ENCODE results near the gene FGF12. TPM values are rescaled to one million over a fixed set of nuclear protein-coding genes. Genes with fewer than 3 reads are reported as not detected.

FGF12 gene
- total and polyA plus RNA-seq, 2 experiments from 2014 or later = not detected

DNA sequence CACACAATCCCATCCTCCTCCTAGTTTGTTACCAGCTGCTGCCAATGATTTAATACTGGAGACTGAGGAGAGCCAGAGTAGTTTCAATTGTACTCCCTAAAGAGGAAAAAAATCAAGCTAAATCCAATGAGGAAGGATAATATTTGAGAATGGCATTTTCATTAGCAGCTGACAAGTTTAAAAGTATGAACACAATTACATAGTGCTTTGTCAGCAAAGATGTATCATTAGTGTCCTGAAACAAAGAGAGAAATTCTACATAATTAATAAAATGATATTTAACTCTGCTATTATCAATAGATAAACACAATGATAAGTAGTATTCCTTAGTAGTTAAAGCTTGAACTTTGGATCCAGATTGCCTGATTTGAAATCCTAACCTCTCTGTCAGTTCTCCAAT, 163.9 kb downstream of the FGF12 start:
- Histone ChIP-seq H3K36me3 (ENCODE audit: low read depth) (no peaks in the 10 kb centered on the region), H3K27me3 (replicated peaks; ENCODE audit: insufficient read depth) (no peaks in the 10 kb centered on the region), H3F3A (ENCODE audit: insufficient read depth) (no peaks in the 10 kb centered on the region), H3K9me2 (ENCODE audit: insufficient read depth) (no peaks in the 10 kb centered on the region), H3K4me3 (no peak overlapping the region), H3K4me2 (ENCODE audit: unreplicated experiment) (no peak overlapping the region), H3K79me2 (ENCODE audit: insufficient read depth) (no peaks in the 10 kb centered on the region), H3K27ac (no peak overlapping the region), H3K9ac (no peak overlapping the region), H3K9me3 (ENCODE audit: low read depth) (no peaks in the 10 kb centered on the region), H4K20me1 (ENCODE audit: insufficient read depth) (no peaks in the 10 kb centered on the region), H3K4me1 (ENCODE audit: insufficient read depth) (no peaks in the 10 kb centered on the region), H2AFZ (no peak overlapping the region)
- DNase-seq = no peak
- in situ Hi-C loops (cut with MboI) = loop anchor here (10.0 to 25.0 kb wide), 3 partner anchors 241 to 1001 kb away; no protein-coding TSS in a partner anchor
- no peak for TF ChIP-seq EZH2phosphoT487 (IDR thresholded peaks at IDR 0.05; ENCODE audit: insufficient read depth, low read depth)
- no peak for TF ChIP-seq EZH2 (IDR thresholded peaks at IDR 0.05; ENCODE audit: insufficient read depth, poor library complexity, severe bottlenecking)

DNA sequence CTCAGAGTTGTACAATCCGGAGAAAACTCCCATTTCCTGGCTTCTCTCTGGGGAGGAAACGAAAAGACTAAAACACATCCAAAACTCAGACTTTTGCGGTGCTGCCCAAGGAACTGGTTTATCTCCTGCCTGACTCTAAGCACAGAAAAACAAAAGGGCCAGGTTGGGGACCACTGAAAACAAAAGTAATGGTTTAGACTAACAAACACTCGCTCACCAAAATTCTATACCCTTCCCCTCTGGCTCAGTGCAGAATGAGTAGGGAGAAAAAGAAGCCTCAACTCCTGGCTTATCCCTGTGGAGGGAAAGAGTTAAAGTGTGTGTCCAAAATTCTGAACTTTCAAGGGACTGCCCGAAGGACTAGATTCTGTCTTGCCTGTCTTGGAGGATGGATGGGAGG, 173.6 kb downstream of the FGF12 start:
- Histone ChIP-seq H3K9ac (no peak overlapping the region), H3K36me3 (ENCODE audit: low read depth) (no peaks in the 10 kb centered on the region), H3K27me3 (replicated peaks; ENCODE audit: insufficient read depth) (no peaks in the 10 kb centered on the region), H3K79me2 (ENCODE audit: insufficient read depth) (no peaks in the 10 kb centered on the region), H3K4me3 (no peak overlapping the region), H3K4me1 (ENCODE audit: insufficient read depth) (no peaks in the 10 kb centered on the region), H2AFZ (no peak overlapping the region), H3K27ac (no peak overlapping the region), H3K4me2 (ENCODE audit: unreplicated experiment) (no peak overlapping the region), H3K9me2 (ENCODE audit: insufficient read depth) (no peaks in the 10 kb centered on the region), H3K9me3 (ENCODE audit: low read depth) (no peaks in the 10 kb centered on the region), H4K20me1 (ENCODE audit: insufficient read depth) (no peaks in the 10 kb centered on the region), H3F3A (ENCODE audit: insufficient read depth) (no peaks in the 10 kb centered on the region)
- 23 to 28% methylated on average over 5 of the region's 5 CpGs for WGBS, 2 experiments (ENCODE audit: low coverage in 1 of 2, low lambda C conversion rate in 2 of 2, missing lambda C conversion rate in 2 of 2)
- in situ Hi-C loops (cut with MboI) = loop anchor here (25.0 kb wide), 1 partner anchor 509 kb away; no protein-coding TSS in a partner anchor
- DNase-seq = no peak
- TF ChIP-seq EZH2phosphoT487 (IDR thresholded peaks at IDR 0.05; ENCODE audit: insufficient read depth, low read depth) = no peak

DNA sequence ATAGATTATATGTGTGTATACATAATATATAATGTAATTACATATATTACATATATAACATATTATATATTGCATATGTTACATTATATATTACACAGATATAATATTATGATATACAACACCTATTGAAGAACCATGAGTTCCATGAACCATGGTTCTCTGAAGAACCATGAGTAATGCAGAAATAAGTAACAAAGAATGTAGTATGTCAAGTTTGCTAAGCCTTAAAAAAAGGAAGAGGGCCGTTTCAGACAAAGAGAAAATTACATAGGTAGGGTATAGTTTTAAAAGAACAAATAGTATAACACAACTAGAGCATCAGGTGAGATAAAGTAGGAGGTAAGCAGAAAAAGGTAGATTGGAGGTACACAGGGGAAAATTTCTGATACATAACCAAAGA, 177.0 kb downstream of the FGF12 start:
- 0% methylated on average over 1 of the region's 1 CpG for WGBS, 2 experiments (ENCODE audit: low coverage in 1 of 2, low lambda C conversion rate in 2 of 2, missing lambda C conversion rate in 2 of 2)
- no peak overlapping the region for H3K9ac ChIP-seq
- H3K4me2 ChIP-seq (ENCODE audit: unreplicated experiment) = no peak overlapping the region
- H3K36me3 ChIP-seq (ENCODE audit: low read depth) = no peaks in the 10 kb centered on the region
- H3K9me2 ChIP-seq (ENCODE audit: insufficient read depth) = no peaks in the 10 kb centered on the region
- no peaks in the 10 kb centered on the region for H3K9me3 ChIP-seq (ENCODE audit: low read depth)
- no peak overlapping the region for H3K4me3 ChIP-seq
- H2AFZ ChIP-seq = no peak overlapping the region
- in situ Hi-C loops (cut with MboI) = loop anchor here (25.0 kb wide), 1 partner anchor 512 kb away; no protein-coding TSS in a partner anchor
- no peaks in the 10 kb centered on the region for H4K20me1 ChIP-seq (ENCODE audit: insufficient read depth)
- H3F3A ChIP-seq (ENCODE audit: insufficient read depth) = no peaks in the 10 kb centered on the region
- no peaks in the 10 kb centered on the region for H3K4me1 ChIP-seq (ENCODE audit: insufficient read depth)
- no peaks in the 10 kb centered on the region for H3K79me2 ChIP-seq (ENCODE audit: insufficient read depth)
- TF ChIP-seq EZH2 (IDR thresholded peaks at IDR 0.05; ENCODE audit: insufficient read depth, poor library complexity, severe bottlenecking) (no peak), EZH2phosphoT487 (IDR thresholded peaks at IDR 0.05; ENCODE audit: insufficient read depth, low read depth) (no peak)
- DNase-seq = no peak
- H3K27me3 ChIP-seq (replicated peaks; ENCODE audit: insufficient read depth) = no peaks in the 10 kb centered on the region
- H3K27ac ChIP-seq = no peak overlapping the region

GRCh38 chr3:192545333-192545732, 182.0 kb downstream of the FGF12 start:
- DNase-seq = no peak
- Histone ChIP-seq H3K4me2 (ENCODE audit: unreplicated experiment) (no peak overlapping the region), H3K4me3 (no peak overlapping the region), H3K36me3 (ENCODE audit: low read depth) (no peaks in the 10 kb centered on the region), H3K27ac (no peak overlapping the region), H3F3A (ENCODE audit: insufficient read depth) (no peaks in the 10 kb centered on the region), H4K20me1 (ENCODE audit: insufficient read depth) (no peaks in the 10 kb centered on the region), H3K9me2 (ENCODE audit: insufficient read depth) (no peaks in the 10 kb centered on the region), H2AFZ (no peak overlapping the region), H3K9me3 (ENCODE audit: low read depth) (no peaks in the 10 kb centered on the region), H3K9ac (no peak overlapping the region), H3K79me2 (ENCODE audit: insufficient read depth) (no peaks in the 10 kb centered on the region), H3K4me1 (ENCODE audit: insufficient read depth) (no peaks in the 10 kb centered on the region), H3K27me3 (replicated peaks; ENCODE audit: insufficient read depth) (no peaks in the 10 kb centered on the region)
- no peak for TF ChIP-seq EZH2phosphoT487 (IDR thresholded peaks at IDR 0.05; ENCODE audit: insufficient read depth, low read depth)
- TF ChIP-seq EZH2 (IDR thresholded peaks at IDR 0.05; ENCODE audit: insufficient read depth, poor library complexity, severe bottlenecking) = no peak
- in situ Hi-C loops (cut with MboI) = no loop called here
- whole genome bisulfite sequencing, 2 experiments (ENCODE audit: low coverage in 1 of 2, low lambda C conversion rate in 2 of 2, missing lambda C conversion rate in 2 of 2) = 16 to 18% methylated on average over 5 of the region's 5 CpGs

GRCh38 chr3:192543163-192543562, 184.2 kb downstream of the FGF12 start:
- Histone ChIP-seq H2AFZ (no peak overlapping the region), H4K20me1 (ENCODE audit: insufficient read depth) (no peaks in the 10 kb centered on the region), H3K27ac (no peak overlapping the region), H3K27me3 (replicated peaks; ENCODE audit: insufficient read depth) (no peaks in the 10 kb centered on the region), H3K4me2 (ENCODE audit: unreplicated experiment) (no peak overlapping the region), H3K4me3 (no peak overlapping the region), H3K36me3 (ENCODE audit: low read depth) (no peaks in the 10 kb centered on the region), H3K79me2 (ENCODE audit: insufficient read depth) (no peaks in the 10 kb centered on the region), H3F3A (ENCODE audit: insufficient read depth) (no peaks in the 10 kb centered on the region), H3K9ac (no peak overlapping the region), H3K9me3 (ENCODE audit: low read depth) (no peaks in the 10 kb centered on the region), H3K9me2 (ENCODE audit: insufficient read depth) (no peaks in the 10 kb centered on the region), H3K4me1 (ENCODE audit: insufficient read depth) (no peaks in the 10 kb centered on the region)
- DNase-seq = no peak
- TF ChIP-seq EZH2 (IDR thresholded peaks at IDR 0.05; ENCODE audit: insufficient read depth, poor library complexity, severe bottlenecking) = no peak
- no peak for TF ChIP-seq EZH2phosphoT487 (IDR thresholded peaks at IDR 0.05; ENCODE audit: insufficient read depth, low read depth)
- WGBS, 2 experiments (ENCODE audit: low coverage in 1 of 2, low lambda C conversion rate in 2 of 2, missing lambda C conversion rate in 2 of 2) = 24% methylated on average over 3 of the region's 3 CpGs
- in situ Hi-C loops (cut with MboI) = no loop called here
